GOT3 (cell line): ENCODE results near the gene CAMK1D.
A peak's percentile ranks its signal among the peaks of the same experiment; 100 is the strongest.

ENCODE experiments used
- DNase-seq: peaks from one replicate; lab custom pipeline; 2025; ENCODE audit warnings: mixed read lengths; lab: John Stamatoyannopoulos, UW

The CAMK1D gene

GRCh38 chr10:12597176-12597575 lies 247.8 kb downstream of the CAMK1D start:
- no peak for DNase-seq

- DNase-seq: no peak
These were observed 248.7 kb downstream of the CAMK1D start for GRCh38 chr10:12597788-12598765.

- DNase-seq: no peak
These were observed 251.3 kb downstream of the CAMK1D start for GRCh38 chr10:12600652-12601051.

GRCh38 chr10:12602521-12602920 lies 253.2 kb downstream of the CAMK1D start:
- no peak for DNase-seq

GRCh38 chr10:12603766-12604470 lies 254.6 kb downstream of the CAMK1D start:
- DNase-seq: no peak

- DNase-seq: peak; percentile 47
These were observed 256.4 kb downstream of the CAMK1D start for GRCh38 chr10:12605580-12606405.

GRCh38 chr10:12606461-12606860 lies 257.1 kb downstream of the CAMK1D start:
- no peak for DNase-seq

- DNase-seq: no peak
These were observed 259.4 kb downstream of the CAMK1D start for GRCh38 chr10:12608761-12609160.

GRCh38 chr10:12609435-12609834 lies 260.1 kb downstream of the CAMK1D start:
- no peak for DNase-seq

- no peak for DNase-seq
These were observed 263.8 kb downstream of the CAMK1D start for GRCh38 chr10:12613136-12613535.

GRCh38 chr10:12614177-12614995 lies 265.0 kb downstream of the CAMK1D start:
- DNase-seq: no peak

- no peak for DNase-seq
These were observed 266.2 kb downstream of the CAMK1D start for GRCh38 chr10:12615296-12616220.

- no peak for DNase-seq
These were observed 268.1 kb downstream of the CAMK1D start for GRCh38 chr10:12617191-12618175.

- DNase-seq: no peak
These were observed 272.7 kb downstream of the CAMK1D start for GRCh38 chr10:12622016-12622415.

- no peak for DNase-seq
These were observed 273.3 kb downstream of the CAMK1D start for GRCh38 chr10:12622691-12623090.

- DNase-seq: no peak
These were observed 276.2 kb downstream of the CAMK1D start for GRCh38 chr10:12625393-12626023.

- DNase-seq: no peak
These were observed 278.8 kb downstream of the CAMK1D start for GRCh38 chr10:12628153-12628552.
